NCI-H146 treated with DMSO at 0.1 percent for 48 hours (cell line): ENCODE measurements around the gene COPZ1.
"Not testable (repeated sequence)": the region's sequence is repeated elsewhere in the genome, so short reads cannot be mapped to it uniquely, and the experiment has no call there.

Source experiments
- DNase-seq: peaks from one replicate; lab custom pipeline; 2025; ENCODE audit not compliant: unreplicated experiment; lab: John Stamatoyannopoulos, UW

Gene COPZ1

GRCh38 chr12:54294152-54294952 is 30.6 kb upstream of the COPZ1 start:
- DNase-seq: peak; percentile 61

GRCh38 chr12:54294953-54295566 is 29.9 kb upstream of the COPZ1 start:
- no peak for DNase-seq

GRCh38 chr12:54296393-54297099 is 28.4 kb upstream of the COPZ1 start:
- DNase-seq: no peak

GRCh38 chr12:54298904-54299303 is 26.0 kb upstream of the COPZ1 start:
- no peak for DNase-seq

- DNase-seq: no peak
Observed at GRCh38 chr12:54299515-54300224, 25.3 kb upstream of the COPZ1 start.

GRCh38 chr12:54300225-54300731 is 24.7 kb upstream of the COPZ1 start:
- DNase-seq: no peak

GRCh38 chr12:54300732-54301427 is 24.1 kb upstream of the COPZ1 start, which contains the start of gene NFE2:
NFE2 (minus strand) TSS chr12:54301015; CDS start chr12:54295248, 5,767 bp downstream.
- peak; percentile 43 for DNase-seq

- no peak for DNase-seq
Observed at GRCh38 chr12:54301428-54302048, 23.4 kb upstream of the COPZ1 start.

GRCh38 chr12:54303640-54304039 is 21.3 kb upstream of the COPZ1 start:
- DNase-seq: no peak

GRCh38 chr12:54304187-54304810 is 20.6 kb upstream of the COPZ1 start:
- peak; percentile 36 for DNase-seq

- peak; percentile 16 for DNase-seq
Observed at GRCh38 chr12:54306925-54307741, 17.8 kb upstream of the COPZ1 start.

- DNase-seq: no peak
Observed at GRCh38 chr12:54311051-54311450, 13.9 kb upstream of the COPZ1 start.

GRCh38 chr12:54312309-54312708 is 12.6 kb upstream of the COPZ1 start:
- DNase-seq: not testable (repeated sequence)

- DNase-seq: no peak
Observed at GRCh38 chr12:54321363-54321762, 3.6 kb upstream of the COPZ1 start.

GRCh38 chr12:54325442-54326109 is 645 bp downstream of the COPZ1 start:
- not testable (repeated sequence) for DNase-seq

GRCh38 chr12:54328595-54329337 is 3.8 kb downstream of the COPZ1 start:
- DNase-seq: no peak

- no peak for DNase-seq
Observed at GRCh38 chr12:54329759-54330158, 4.8 kb downstream of the COPZ1 start.
